Skin of body (tissue), 2 donors: ENCODE data around the gene CHN2. TPM values are rescaled to one million over a fixed set of nuclear protein-coding genes. Genes with fewer than 3 reads are reported as not detected.
"Not testable (repeated sequence)": the region's sequence is repeated elsewhere in the genome, so short reads cannot be mapped to it uniquely, and the experiment has no call there.

Experiments used
- DNase-seq: peaks from one replicate; lab custom pipeline; 2025; lab: John Stamatoyannopoulos, UW
- total RNA-seq: library from RNA; depleted of rRNA; stranded (reverse); fragments of >200 nt; gene quantifications from one replicate; pipeline ENCODE4 v1.2.3, GENCODE V29; 2014

The CHN2 gene
- total RNA-seq, 1 donor from 2014 or later, result 9.1 TPM

DNA sequence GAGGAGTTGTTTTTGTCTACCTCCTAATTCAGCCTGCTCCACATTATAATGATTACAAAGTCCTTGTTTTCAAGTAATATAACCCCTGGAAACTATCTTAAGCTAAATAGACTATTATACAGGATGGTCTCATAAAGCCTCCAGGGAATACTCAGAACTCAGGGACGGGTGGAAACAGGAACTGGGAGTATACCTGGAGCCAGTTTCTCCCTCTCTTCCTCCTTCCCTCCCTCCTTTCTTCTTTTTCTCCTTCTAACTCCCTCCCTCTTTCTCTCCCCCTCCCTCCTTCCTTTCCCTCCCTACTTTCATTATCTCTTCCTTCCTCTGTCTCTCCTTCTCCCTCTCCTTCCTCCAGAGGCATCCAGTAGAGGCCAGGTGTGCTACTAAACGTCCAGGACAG lies 292.8 kb downstream of the CHN2 start:
- no peak for DNase-seq

DNA sequence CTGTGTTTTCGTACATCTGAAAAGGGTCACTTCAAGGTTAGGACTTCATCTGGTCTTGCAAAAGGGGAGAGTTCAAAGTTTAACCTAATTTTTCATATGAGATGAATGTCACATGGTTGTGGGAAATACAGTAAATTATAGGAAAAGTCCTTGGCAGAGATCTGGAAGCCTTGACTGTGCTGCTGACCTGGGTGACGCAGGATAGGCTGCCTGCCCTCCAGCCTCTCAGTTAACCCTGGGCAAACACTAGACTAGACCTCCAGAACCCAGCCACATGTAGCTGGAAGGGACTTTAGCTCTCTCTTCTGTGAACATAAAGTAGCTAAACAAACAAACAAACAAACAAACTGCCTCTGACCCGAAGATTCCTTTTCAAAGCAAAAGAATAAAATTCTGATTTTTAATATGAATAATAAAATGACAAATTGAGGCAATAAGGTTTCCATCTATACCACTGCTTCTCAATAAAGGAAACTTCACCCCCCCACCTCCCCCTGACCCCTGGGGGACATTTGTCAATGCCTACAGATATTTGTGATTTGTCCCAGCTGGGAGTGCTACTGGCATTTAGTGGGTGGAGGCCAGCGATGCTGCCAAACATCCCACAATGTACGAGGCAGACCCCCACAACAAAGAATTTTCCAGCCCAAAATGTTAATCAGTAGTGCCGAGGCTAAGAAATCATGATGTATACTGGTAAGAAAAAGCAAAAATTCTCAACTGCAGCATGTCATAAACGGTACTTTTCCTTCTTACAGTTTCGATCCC lies 293.8 kb downstream of the CHN2 start:
- DNase-seq, result no peak

DNA sequence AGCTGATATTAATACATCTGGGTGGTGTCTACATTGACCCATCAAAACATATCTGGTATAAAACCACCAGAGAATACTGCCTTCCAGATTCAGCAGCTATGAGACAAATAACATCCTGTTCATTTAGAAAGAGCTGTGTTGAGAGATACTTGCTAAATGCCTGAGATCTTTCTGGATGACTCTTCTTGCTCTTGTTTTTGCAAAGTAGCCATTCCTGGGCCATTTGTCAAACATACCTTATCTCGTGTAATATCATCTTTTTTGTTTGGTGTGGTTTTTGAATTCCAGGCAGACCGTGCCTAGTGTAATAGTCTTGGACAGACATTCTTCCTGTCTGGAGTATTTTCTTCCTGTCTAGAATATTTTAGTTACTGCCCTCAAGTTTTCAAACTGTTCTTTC lies 294.4 kb downstream of the CHN2 start:
- peak; percentile 12 for DNase-seq

DNA sequence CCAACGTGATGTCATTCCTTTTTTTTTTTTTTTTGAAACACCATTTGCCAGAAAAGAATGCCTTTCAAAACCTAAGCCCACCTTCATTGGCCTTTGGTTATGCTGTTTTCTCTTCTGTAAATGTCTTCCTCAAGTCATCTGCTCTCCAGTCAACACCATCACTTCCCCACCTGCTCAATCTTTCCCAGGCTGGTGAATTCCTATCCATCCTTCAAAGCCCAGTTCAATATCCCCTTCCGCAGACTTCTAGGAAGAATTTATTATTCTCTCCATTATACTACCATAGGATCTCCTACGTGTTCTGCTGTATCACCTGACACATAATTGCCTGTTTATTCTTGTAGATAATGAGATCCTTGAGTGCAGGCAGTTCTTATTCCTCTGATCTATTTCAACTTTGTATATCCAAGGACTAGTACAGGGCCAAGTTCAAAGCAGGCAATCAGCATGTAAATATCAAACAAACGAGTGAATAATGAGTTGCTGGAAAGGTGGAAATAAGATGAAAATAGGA lies 295.6 kb downstream of the CHN2 start:
- no peak for DNase-seq

DNA sequence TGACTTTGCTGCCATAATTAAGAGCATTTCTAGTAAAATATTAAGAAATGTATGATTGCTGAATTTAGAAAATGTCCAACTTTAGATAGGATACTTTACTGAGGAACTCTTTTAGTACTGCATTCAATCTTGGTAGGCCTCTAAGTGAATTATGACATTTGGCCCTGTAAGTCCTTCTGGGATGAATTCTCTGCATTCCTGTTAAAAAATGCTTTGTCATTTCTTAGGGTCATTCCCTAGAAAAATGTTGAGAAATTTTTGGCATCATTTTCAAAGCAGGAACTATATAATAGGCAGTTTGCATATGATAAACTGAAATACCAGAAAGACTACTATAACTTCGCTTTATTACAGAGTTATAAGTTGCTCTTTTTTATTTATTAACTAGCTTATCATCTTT lies 299.8 kb downstream of the CHN2 start:
- peak; percentile 28 for DNase-seq

DNA sequence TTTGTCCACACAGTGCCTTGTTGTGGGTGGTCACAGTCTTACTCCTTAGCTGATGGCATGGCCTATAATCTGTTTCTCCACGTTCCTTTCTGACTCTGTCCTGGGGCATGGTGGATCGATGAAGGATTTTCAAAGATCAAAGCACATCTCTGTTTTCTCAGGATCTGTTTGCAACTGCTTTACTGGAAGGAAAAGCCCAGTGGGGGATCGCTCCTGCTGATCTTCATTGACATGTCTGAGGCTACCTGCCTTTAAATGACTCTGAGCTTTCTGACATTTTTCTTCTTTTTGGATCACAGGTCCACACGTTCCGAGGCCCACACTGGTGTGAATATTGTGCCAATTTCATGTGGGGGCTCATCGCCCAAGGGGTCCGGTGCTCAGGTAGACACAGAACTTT lies 301.1 kb downstream of the CHN2 start:
- DNase-seq, result no peak

DNA sequence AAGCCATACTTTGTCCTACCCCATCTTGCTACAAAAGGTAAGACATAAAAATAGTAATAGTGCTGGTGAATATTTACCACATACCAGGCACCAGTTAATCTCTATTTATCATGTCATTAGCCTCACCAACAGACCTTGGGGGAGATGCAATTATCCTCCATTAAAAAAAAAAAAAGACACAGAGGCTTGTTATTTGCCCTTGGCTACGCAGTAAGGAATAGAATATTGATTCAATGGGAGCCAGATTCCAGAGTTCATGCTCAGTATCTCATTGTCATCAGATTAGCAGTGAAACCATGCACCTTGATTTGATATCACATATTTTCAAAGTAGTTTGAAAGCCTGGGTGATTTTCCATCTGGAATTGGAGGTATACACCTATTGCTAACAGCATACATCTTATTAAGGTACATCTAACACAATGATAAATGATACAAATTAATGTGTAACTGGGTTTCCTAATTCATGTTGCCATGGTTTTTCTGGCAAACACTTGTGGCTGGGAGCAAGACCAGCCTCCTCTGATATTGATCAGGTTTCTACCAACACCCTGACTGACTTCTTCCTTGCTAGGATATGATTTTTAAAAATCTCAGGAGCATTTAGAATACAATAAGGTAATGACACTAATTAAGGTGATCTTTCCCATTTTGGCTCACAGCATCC lies 301.9 kb downstream of the CHN2 start:
- no peak for DNase-seq

DNA sequence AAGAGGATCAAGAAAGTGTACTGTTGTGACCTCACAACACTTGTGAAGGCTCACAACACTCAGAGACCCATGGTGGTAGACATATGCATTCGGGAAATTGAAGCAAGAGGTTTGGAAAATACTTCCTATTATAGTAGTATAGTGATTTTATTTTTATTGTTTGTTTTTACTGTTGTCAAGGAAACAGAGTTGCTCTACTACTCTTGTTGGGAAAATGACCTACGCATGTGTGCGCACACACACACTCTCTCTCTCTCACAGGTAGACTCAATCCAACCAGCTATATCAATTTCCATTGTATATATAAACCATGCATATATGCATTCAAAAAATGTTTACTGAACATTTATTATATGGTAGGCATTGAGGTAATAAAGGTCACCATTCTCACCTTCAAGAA lies 305.4 kb downstream of the CHN2 start:
- DNase-seq, result no peak

DNA sequence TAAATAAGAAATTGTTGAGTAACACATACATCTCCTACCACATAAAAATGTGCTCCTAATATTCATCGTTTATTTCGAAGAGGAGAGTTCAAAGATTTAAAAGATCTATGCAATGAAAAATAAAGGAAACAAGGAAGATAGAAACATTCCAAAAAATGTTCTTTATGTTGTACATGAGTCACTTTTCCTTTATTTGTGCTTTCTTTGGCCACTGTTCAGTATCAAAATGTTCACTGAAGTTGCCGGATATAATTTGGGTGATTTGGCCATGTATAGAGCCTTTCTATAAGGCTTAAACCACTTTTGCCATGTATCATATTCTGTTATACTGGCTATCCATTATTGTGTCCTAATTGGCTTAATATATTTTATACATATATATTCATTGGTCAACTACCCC lies 306.1 kb downstream of the CHN2 start:
- no peak for DNase-seq

DNA sequence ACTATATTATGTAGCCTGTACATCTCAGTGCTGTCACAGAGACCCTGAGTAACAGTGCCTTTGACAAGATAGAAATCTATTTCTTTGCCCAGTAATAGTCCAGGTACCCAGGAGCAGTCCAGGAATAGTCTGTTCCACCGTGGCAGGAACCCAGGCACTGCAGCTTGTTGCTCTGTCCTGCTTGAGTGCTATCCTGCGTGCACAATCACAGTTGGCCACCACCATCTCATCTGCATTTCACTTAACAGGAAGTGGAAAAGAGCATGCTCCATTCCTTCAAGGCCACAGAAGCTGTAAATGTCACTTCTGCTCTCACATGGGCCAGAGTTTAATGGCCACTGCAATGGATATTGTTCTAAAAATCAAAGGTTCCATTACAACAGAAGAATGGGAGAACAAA lies 307.6 kb downstream of the CHN2 start:
- no peak for DNase-seq

DNA sequence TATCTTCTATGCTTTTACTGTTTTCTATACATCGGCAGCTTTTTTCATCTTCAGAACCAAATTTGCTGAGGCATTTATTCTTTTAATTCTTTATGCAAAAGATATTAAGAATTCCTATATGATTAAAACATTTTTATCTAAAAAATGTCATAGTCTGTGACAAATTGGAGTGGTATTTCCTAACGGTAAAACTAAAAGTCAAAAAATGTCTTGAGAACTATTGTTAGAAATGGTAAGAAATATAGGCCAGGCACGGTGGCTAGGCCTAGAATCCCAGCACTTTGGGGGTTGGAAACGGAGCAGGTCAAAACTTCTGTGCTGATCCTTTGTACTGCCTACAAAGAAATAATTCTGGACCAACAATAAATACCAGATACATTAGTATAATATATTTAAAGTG lies 311.4 kb downstream of the CHN2 start:
- no peak for DNase-seq

DNA sequence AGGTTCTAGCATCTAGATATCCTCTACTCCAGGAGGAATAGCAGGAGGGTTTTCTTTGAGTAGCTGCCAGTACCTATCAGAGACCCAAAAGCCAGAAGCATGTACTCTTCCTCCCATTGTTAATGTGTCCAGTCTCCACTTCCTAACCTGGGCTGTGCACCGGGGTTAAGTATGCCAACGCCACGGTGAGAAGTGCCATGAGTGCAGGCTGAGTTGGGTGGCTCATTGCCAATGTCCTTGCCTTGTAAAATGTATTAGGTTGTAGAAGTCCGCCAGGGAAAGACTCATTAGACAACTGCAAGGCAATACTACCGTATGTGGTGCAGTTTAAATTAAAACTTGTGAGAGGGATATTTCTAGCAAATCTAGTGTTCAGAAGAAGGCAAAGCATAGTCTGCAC lies 314.0 kb downstream of the CHN2 start:
- DNase-seq, result no peak

DNA sequence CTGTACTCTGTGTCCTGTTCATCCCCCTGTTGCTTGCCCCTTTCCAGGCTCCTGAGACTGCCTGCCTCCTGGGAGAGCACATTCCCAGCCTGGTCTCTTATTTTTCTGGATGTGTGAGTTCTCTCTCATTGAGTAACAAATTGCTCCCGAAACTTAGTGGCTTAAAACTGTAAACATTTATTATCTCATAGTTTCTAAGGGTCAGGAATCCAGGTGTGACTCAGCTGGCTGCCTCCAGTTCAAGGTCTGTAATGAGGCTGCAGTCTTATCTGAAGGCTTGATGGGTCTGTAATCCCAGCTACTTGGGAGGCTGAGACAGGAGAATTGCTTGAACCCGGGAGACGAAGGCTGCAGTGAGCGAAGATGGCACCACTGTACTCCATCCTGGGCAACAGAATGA lies 315.5 kb downstream of the CHN2 start:
- DNase-seq, result no peak

DNA sequence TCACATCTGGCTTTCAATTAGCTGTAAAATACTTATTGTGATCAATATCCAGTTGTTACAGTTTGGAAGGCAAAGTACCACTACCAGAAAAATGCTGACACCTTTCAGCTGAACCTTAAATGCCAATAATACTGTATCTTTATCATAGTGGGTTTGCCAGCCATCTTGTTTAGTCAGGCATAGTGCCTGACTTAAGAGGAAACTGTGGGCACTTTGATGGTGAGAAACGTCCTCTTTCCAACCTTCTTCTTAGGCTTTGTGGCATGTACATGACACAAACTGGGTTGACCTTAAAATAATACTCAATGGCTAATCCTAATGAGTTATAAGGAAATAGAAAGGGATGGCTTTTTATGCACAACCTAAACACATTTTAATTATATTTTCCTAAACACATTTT lies 316.8 kb downstream of the CHN2 start:
- no peak for DNase-seq

DNA sequence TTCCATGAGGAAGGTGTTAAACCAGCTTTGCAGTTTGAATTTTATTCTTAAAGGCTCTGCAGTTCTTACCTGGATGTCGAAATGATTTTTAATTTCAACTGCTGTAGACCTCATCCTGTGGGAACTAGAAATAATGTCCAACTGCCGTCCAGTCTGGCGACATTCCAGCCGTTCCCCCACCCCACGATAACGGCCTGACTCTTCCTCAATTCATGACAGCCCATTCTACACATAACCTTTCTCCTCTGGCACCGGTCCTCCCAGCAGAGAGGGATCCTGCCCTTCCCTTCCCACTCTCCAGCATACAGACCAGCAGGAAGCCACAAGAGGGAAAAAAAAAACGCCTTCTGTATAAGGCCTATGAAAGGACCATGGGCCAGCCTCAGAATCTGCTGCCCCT lies 317.3 kb downstream of the CHN2 start:
- no peak for DNase-seq

DNA sequence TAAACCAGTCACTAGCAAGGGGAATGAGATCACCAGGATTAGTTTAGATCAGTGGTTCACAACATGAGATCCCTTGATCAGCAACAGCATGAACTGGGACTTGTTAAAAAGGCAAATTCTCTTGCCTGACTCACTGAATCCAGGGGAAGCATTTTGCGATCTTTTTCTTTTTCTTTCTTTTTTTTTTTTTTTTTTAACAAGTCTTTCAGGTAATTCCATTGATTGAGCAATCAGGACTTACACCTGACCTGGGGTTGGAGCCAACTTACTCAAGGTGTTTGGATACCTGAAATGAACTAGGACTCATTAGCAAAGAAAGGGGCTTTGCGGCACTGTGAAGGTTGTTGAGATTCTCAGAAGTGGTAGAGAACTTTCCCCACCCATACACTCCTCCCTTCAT lies 321.9 kb downstream of the CHN2 start:
- DNase-seq, result no peak

DNA sequence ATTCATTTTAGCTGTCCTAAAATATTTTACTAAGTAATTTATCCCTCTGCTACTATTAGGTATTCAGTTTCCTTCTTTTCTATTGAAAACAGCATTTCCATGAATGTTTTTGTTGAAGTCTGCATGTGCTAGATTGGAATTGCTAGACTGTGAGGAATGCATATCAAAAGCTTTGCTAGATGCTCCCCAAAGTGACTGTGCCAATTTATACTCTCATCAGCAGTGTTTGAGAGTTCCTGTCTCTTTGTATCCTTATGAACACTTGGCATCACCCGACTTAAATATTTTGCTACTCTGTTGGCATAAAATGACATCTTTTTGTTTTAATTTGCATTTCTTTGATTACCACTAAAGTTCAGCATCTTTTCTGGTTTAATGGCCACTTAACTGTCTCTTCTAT lies 324.0 kb downstream of the CHN2 start:
- DNase-seq, result no peak

DNA sequence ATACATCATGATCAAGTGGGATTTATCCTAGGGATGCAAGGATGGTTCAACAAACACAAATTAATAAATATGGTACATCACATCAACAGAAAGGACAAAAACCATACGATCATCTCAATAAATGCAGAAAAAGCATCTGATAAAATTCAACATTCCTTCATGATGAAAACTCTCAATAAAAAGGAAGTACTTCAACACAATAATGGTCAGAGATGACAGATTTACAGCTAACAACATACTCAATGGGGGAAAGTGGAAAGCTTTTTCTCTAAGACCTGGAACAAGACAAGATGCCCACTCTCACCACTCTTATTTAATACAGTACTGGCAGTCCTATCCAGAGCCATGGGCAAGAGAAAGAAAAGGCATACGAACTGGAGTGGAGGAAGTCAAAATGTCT lies 329.2 kb downstream of the CHN2 start:
- DNase-seq, result no peak

DNA sequence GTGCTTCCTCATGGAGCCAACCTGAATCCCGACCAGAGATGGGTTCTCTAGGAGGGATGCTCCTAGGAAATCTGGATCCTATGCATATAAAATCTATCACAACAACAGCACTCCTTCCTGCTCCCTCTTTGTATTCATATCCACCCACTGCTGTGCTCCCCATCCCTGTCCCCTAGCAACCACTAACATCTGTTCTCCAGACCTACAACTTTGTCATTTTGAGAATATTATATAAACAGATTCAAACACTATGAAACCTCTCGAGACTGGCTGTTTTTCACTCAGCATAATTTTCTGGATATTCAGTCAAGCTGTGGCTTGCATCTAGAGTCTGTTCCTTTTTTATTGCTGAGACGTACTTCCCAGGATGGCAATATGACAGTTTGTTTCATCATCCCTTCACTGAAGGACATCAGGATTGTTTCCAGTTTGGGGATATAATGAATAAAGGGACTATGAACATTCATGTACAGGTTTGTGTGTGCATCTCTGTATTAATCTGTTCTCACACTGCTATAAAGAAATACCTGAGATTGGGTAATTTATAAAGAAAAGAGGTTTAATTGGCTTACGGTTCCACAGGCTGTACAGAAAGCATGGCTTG lies 333.0 kb downstream of the CHN2 start:
- peak; percentile 82 for DNase-seq

DNA sequence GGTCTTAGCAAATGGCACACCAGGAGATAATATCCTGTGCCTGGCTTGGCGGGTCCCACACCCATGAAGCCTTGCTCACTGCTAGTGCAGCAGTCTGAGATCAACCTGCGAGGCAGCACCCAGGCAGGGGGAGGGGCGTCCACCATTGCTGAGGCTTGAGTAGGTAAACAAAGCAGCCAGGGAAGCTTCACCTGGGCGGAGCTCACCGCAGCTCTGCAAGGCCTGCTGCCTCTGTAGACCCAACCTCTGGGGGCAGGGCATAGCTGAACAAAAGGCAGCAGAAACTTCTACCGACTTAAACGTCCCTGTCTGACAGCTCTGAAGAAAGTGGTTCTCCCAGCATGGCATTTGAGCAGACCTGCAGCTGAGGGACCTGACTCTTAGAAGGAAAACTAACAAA lies 334.0 kb downstream of the CHN2 start:
- not testable (repeated sequence) for DNase-seq
